Stimulated activated CD4-positive, alpha-beta T cell treated with anti-CD3 and anti-CD28 coated beads, Interleukin-12 subunit alpha, Interleukin-12 subunit beta, amount 100 ng/mL, for 4 hours (primary cell): Measurements from ENCODE around the gene PATE1.

Source experiments
- DNase-seq: peaks from one replicate; pipeline ENCODE4 v3.0.0-alpha.2; 2020

The PATE1 gene

GRCh38 chr11:125797641-125798040 is 51.6 kb downstream of the PATE1 start:
- DNase-seq = no peak
